ENCODE measurements around the gene GP2.

The GP2 gene

DNA sequence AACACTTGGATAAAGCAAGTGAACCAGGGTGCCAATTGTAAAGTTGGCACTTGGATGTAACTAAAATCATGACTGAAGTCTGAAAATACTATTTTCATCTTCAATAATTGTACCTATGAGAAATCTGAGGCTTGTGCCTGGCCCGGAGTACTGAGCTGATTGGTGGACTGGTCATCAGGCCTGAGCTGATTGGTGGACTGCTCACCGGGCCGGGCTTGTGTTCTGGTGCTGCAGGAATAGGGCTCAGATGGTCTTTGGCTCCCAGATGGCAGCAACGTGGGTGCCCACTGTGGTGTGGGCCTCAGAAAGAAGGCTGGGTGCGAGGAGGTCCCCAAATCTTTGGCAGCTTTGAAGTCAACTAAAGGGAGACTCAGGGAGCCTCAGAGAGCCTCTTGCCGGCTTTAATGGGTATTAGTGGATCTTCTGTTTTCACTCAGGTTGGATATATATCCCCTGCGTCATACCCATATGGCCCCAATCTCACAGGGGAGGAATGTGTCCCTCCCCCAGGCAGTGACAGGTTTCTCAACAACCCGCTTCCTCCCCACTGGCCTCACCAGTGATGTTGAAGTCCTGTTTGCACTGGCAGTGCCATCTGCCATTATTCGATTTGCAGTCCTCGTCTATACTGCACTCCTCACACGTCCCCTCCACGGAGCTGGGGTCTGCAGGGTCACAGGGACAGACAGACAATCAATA, 20.5 kb upstream of the GP2 start:
- no peaks in the 10 kb centered on the region for H3K4me1 ChIP-seq (ENCODE audit: control insufficient read depth, insufficient read depth, low read length)
- no peaks in the 10 kb centered on the region for H3K36me3 ChIP-seq (ENCODE audit: insufficient read depth, low read length)
- H3K9me3 ChIP-seq (replicated peaks; ENCODE audit: low read length) = no peaks in the 10 kb centered on the region
- H3K9ac ChIP-seq (ENCODE audit: low read depth, low read length) = no peak overlapping the region
- H3K4me3 ChIP-seq (ENCODE audit: low read length) = no peak overlapping the region
- no peaks in the 10 kb centered on the region for H3K27me3 ChIP-seq (ENCODE audit: control insufficient read depth, insufficient read depth, low read length)
- no peak overlapping the region for H3K4me2 ChIP-seq (ENCODE audit: low read length)

DNA sequence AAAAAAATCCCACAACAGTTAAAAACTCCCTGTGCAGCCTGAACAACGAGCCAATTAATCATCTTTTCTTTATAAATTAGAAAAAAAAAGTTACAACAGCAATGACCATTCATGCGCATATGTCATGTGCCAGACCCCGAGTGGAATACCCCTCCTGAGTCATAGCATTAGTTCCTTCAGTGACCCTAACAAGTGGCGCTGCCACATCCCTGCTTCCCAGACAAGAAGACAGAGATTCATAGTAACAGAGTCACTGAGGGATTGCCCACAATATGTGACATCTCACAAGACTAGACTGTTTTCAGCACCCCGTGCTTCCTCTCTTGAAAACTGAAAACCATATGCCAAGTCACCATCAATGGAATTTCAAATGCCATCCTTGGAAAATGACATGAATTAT, 17.3 kb upstream of the GP2 start:
- H3K9ac ChIP-seq (ENCODE audit: low read depth, low read length) = no peak overlapping the region
- no peaks in the 10 kb centered on the region for H3K36me3 ChIP-seq (ENCODE audit: insufficient read depth, low read length)
- H3K4me3 ChIP-seq (ENCODE audit: low read length) = no peak overlapping the region
- H3K9me3 ChIP-seq (replicated peaks; ENCODE audit: low read length) = no peaks in the 10 kb centered on the region
- H3K4me1 ChIP-seq (ENCODE audit: control insufficient read depth, insufficient read depth, low read length) = no peaks in the 10 kb centered on the region
- H3K4me2 ChIP-seq (ENCODE audit: low read length) = no peak overlapping the region
- no peaks in the 10 kb centered on the region for H3K27me3 ChIP-seq (ENCODE audit: control insufficient read depth, insufficient read depth, low read length)

DNA sequence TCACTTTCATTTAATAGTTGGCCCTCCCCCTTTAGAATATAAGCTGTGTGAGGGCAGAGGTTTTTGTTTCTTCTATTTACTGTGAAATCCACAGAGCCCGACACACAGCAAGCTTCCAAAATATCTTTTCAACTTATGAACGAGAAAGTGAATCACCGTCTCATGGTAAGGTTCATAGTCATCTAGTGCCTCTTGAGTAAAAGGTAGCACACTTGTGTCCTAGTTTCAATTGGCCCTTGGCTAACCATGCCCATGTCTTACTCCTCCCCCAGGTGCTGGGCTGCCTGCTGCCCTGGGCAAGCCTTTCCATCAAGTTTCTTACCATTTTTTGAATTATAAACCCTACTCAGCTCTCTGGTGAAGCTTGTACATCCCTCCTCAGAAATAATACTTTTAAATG, 12.4 kb upstream of the GP2 start:
- H3K9me3 ChIP-seq (replicated peaks; ENCODE audit: low read length) = no peaks in the 10 kb centered on the region
- H3K4me3 ChIP-seq (ENCODE audit: low read length) = no peak overlapping the region
- H3K27me3 ChIP-seq (ENCODE audit: control insufficient read depth, insufficient read depth, low read length) = no peaks in the 10 kb centered on the region
- no peak overlapping the region for H3K9ac ChIP-seq (ENCODE audit: low read depth, low read length)
- no peak overlapping the region for H3K4me2 ChIP-seq (ENCODE audit: low read length)
- no peaks in the 10 kb centered on the region for H3K36me3 ChIP-seq (ENCODE audit: insufficient read depth, low read length)
- no peaks in the 10 kb centered on the region for H3K4me1 ChIP-seq (ENCODE audit: control insufficient read depth, insufficient read depth, low read length)

DNA sequence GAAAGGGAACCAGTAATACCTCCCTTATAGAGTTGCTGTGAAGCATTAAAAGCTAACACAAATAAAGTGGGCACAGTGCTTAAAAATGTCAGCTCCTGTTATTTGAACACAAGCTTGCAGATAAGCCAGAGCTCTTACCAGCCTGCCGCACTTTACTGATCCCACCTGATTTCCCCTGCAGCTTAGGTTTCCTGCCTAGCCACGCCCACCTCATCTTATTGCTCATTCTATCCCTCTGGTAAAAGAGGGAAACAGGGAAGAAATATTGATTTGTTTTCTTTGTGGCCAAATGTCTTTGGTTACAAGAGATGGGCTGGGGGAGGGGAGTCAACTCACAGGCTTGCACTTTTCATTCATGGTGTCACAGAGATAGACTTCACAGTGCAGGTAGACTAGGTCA, 9.6 kb upstream of the GP2 start:
- no peak overlapping the region for H3K4me2 ChIP-seq (ENCODE audit: low read length)
- no peaks in the 10 kb centered on the region for H3K36me3 ChIP-seq (ENCODE audit: insufficient read depth, low read length)
- no peaks in the 10 kb centered on the region for H3K4me1 ChIP-seq (ENCODE audit: control insufficient read depth, insufficient read depth, low read length)
- no peaks in the 10 kb centered on the region for H3K27me3 ChIP-seq (ENCODE audit: control insufficient read depth, insufficient read depth, low read length)
- H3K9me3 ChIP-seq (replicated peaks; ENCODE audit: low read length) = no peaks in the 10 kb centered on the region
- H3K4me3 ChIP-seq (ENCODE audit: low read length) = no peak overlapping the region
- no peak overlapping the region for H3K9ac ChIP-seq (ENCODE audit: low read depth, low read length)

DNA sequence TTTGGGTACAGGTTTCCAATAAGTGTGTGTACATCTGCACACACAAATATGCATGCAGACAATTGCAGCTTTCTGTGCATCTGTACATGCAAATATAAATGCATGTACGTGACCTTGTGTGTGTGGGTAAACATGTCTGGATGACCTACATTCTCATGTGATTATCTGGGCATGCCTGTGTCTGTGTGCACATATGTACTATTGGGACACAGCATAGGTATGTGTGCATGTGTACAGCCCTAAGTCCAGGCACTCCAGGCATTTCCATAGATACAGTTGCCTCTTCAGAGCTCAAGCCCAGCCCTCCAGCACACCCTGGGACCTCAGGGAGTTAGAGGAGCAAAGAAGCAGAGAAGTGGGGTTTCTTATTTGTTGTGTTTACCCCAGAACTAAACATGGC, 7.1 kb upstream of the GP2 start:
- Histone ChIP-seq H3K4me1 (ENCODE audit: control insufficient read depth, insufficient read depth, low read length) (no peaks in the 10 kb centered on the region), H3K27me3 (ENCODE audit: control insufficient read depth, insufficient read depth, low read length) (no peaks in the 10 kb centered on the region), H3K9ac (ENCODE audit: low read depth, low read length) (no peak overlapping the region), H3K4me3 (ENCODE audit: low read length) (no peak overlapping the region), H3K36me3 (ENCODE audit: insufficient read depth, low read length) (no peaks in the 10 kb centered on the region), H3K4me2 (ENCODE audit: low read length) (no peak overlapping the region), H3K9me3 (replicated peaks; ENCODE audit: low read length) (no peaks in the 10 kb centered on the region)

DNA sequence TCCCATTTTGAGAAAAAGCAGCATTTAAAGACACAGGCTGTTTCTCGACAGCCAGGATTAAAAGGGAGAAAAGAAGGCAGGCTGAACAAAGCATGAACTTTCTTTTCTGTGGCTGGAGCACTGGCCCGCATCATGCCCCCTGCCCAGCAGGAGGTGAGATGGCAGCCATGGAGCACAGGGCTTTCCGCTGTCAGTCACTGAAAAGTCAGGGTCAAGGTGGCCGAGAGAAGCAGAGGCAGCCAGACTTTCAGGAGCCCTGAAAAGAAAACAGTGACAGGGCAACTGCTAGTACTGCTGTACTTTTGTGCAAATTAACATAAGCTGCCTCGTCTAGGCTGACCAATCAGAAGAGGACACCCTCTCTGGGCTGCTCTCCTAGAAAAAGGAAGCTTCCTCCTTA, 5.8 kb upstream of the GP2 start:
- H3K9me3 ChIP-seq (replicated peaks; ENCODE audit: low read length) = no peaks in the 10 kb centered on the region
- no peak overlapping the region for H3K4me2 ChIP-seq (ENCODE audit: low read length)
- no peak overlapping the region for H3K9ac ChIP-seq (ENCODE audit: low read depth, low read length)
- no peaks in the 10 kb centered on the region for H3K36me3 ChIP-seq (ENCODE audit: insufficient read depth, low read length)
- H3K27me3 ChIP-seq (ENCODE audit: control insufficient read depth, insufficient read depth, low read length) = no peaks in the 10 kb centered on the region
- H3K4me3 ChIP-seq (ENCODE audit: low read length) = no peak overlapping the region
- H3K4me1 ChIP-seq (ENCODE audit: control insufficient read depth, insufficient read depth, low read length) = no peaks in the 10 kb centered on the region

DNA sequence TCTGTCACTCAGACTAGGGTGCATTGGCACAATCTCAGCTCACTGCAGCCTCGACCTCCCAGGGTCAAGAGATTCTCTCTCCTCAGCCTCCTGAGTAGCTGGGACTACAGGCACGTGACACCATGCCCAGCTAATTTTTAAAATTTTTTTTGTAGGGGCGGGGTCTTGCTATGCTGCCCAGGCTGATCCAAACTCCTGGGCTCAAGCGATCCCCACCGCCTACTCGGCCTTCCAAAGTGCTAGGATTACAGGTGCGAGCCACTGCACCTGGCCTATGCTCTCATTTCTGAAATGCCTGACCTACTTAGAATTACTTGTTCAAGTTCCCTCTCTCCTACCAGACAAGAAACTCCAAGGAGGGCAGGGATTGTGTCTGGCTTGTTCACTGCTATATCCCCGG, 5.1 kb upstream of the GP2 start:
- Histone ChIP-seq H3K4me1 (ENCODE audit: control insufficient read depth, insufficient read depth, low read length) (no peaks in the 10 kb centered on the region), H3K9ac (ENCODE audit: low read depth, low read length) (no peak overlapping the region), H3K27me3 (ENCODE audit: control insufficient read depth, insufficient read depth, low read length) (no peaks in the 10 kb centered on the region), H3K9me3 (replicated peaks; ENCODE audit: low read length) (no peaks in the 10 kb centered on the region), H3K4me3 (ENCODE audit: low read length) (no peak overlapping the region), H3K36me3 (ENCODE audit: insufficient read depth, low read length) (no peaks in the 10 kb centered on the region), H3K4me2 (ENCODE audit: low read length) (no peak overlapping the region)

DNA sequence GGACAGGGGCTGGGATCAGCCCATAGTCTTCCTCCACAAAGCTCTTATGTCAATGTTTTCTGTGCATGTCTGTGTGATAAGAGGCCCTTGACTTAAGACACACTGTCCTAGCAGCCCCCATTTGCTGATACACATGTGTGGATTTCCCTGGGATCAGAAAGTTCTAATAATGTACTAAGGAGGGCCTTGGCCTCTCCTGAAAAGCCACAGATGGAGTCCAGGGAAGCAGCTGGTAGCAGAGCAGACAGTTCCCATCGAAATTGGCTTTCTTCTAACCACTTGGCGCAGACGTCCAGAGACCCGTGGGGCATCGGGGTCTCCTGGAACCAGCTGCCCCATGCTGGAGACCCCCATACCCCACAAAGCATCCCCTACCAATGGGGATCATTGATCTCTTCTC, 4.3 kb upstream of the GP2 start:
- no peaks in the 10 kb centered on the region for H3K36me3 ChIP-seq (ENCODE audit: insufficient read depth, low read length)
- H3K4me1 ChIP-seq (ENCODE audit: control insufficient read depth, insufficient read depth, low read length) = no peaks in the 10 kb centered on the region
- H3K9me3 ChIP-seq (replicated peaks; ENCODE audit: low read length) = no peaks in the 10 kb centered on the region
- no peak overlapping the region for H3K4me3 ChIP-seq (ENCODE audit: low read length)
- H3K27me3 ChIP-seq (ENCODE audit: control insufficient read depth, insufficient read depth, low read length) = no peaks in the 10 kb centered on the region
- H3K4me2 ChIP-seq (ENCODE audit: low read length) = no peak overlapping the region
- H3K9ac ChIP-seq (ENCODE audit: low read depth, low read length) = no peak overlapping the region

DNA sequence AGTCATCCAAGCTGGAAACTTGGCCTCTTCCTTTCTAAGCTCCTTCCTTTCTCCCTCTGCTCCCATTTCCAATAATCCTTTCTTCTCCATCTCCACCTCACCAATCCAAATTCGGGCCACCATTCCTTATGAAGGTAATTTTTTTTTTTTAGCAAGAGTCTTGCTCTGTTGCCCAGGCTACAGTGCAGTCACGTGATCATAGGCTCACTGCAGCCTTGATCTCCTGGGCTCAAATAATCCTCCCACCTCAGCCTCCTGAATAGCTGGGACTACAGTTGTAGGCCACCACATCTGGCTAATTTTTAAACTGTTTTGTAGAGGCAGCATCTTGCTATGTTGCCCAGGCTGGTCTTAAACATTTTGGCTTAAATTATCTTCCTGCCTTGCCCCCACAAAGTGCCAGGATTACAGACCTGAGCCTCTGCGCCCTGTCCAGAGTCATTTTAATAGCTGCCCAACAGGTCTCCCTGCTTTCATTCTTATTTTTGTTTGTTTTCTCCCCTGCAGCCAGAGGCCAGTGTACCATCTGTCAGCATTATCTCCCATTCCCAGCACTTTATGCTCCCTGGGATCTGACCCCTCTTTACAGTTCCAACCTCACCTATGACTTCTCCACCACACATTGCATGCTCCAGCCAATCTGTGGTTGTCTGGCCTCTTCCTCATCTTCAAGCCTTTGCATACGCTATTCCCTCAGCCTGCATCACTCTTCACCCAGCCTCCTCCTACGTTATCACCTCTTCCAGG, 2.3 kb upstream of the GP2 start:
- no peaks in the 10 kb centered on the region for H3K4me1 ChIP-seq (ENCODE audit: control insufficient read depth, insufficient read depth, low read length)
- no peak overlapping the region for H3K4me2 ChIP-seq (ENCODE audit: low read length)
- no peaks in the 10 kb centered on the region for H3K9me3 ChIP-seq (replicated peaks; ENCODE audit: low read length)
- H3K27me3 ChIP-seq (ENCODE audit: control insufficient read depth, insufficient read depth, low read length) = no peaks in the 10 kb centered on the region
- H3K9ac ChIP-seq (ENCODE audit: low read depth, low read length) = no peak overlapping the region
- H3K4me3 ChIP-seq (ENCODE audit: low read length) = no peak overlapping the region
- H3K36me3 ChIP-seq (ENCODE audit: insufficient read depth, low read length) = no peaks in the 10 kb centered on the region

DNA sequence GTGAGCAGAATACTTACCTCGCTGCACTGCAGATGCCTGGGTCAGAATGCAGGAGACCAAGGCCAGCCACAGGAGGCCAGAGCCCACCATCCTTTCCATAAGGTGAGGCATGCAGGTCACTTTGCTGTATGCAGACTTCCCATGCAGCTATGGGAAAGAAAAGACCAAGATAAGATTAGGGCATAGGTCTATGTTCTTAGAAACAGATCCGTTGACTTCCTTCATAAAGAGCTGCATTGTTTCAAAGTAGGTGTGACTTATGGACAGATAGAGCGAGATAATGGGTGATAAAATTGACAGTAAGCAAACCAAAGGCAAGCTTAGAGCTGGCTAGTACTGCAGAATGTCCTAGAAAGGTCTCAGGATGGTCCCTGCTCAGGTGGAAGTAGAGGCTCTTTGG, 992 bp downstream of the GP2 start:
- Histone ChIP-seq H3K4me1 (ENCODE audit: control insufficient read depth, insufficient read depth, low read length) (no peaks in the 10 kb centered on the region), H3K36me3 (ENCODE audit: insufficient read depth, low read length) (no peaks in the 10 kb centered on the region), H3K4me3 (ENCODE audit: low read length) (no peak overlapping the region), H3K4me2 (ENCODE audit: low read length) (no peak overlapping the region), H3K9me3 (replicated peaks; ENCODE audit: low read length) (no peaks in the 10 kb centered on the region), H3K9ac (ENCODE audit: low read depth, low read length) (no peak overlapping the region), H3K27me3 (ENCODE audit: control insufficient read depth, insufficient read depth, low read length) (no peaks in the 10 kb centered on the region)

DNA sequence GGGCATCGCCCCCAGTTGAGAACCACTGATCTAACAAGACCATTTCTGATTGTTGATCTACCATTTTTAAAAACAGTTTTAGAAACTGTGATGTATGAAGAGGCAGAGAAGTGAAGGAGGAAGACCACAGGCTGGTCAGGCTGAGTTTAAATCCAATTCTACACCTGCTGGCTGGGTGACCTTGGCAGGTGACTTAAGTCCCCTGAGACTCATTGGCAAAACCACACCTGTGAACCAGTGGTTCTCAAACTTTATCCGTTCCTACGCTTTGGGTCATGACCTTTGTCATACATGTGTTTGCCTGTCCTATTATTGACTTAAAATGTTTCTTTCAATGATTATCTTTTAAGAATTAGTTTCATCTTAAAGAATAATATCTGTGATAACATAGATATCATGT, 2.3 kb downstream of the GP2 start:
- Histone ChIP-seq H3K9me3 (replicated peaks; ENCODE audit: low read length) (no peaks in the 10 kb centered on the region), H3K36me3 (ENCODE audit: insufficient read depth, low read length) (no peaks in the 10 kb centered on the region), H3K4me2 (ENCODE audit: low read length) (no peak overlapping the region), H3K27me3 (ENCODE audit: control insufficient read depth, insufficient read depth, low read length) (no peaks in the 10 kb centered on the region), H3K4me1 (ENCODE audit: control insufficient read depth, insufficient read depth, low read length) (no peaks in the 10 kb centered on the region), H3K4me3 (ENCODE audit: low read length) (no peak overlapping the region), H3K9ac (ENCODE audit: low read depth, low read length) (no peak overlapping the region)

DNA sequence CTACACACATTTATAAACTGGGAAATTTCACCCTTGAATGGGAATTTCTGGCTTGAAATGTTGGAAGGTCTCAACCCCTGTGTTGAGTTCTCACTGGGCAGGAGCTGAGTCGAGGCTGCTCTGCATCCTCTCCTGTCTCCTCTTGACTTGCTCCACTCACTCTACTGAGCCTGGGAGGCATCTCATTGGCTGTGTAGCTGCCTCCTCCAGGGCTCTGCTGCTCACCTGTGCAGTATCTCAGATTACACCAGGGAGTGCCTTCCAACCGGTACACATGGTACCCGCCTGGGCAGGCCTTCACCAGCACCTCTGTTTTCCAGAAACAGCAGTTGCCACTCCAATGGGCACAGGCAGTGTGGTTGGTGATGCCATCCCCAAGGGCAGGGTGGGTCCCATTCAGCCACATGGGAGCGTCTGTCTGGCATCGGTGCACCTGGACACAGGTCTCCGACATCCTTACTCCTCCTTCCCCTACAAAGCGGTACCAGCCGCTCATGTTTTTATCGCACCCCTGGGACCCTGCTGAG, 3.7 kb downstream of the GP2 start:
- no peaks in the 10 kb centered on the region for H3K9me3 ChIP-seq (replicated peaks; ENCODE audit: low read length)
- H3K4me1 ChIP-seq (ENCODE audit: control insufficient read depth, insufficient read depth, low read length) = no peaks in the 10 kb centered on the region
- no peak overlapping the region for H3K4me2 ChIP-seq (ENCODE audit: low read length)
- no peak overlapping the region for H3K9ac ChIP-seq (ENCODE audit: low read depth, low read length)
- no peaks in the 10 kb centered on the region for H3K27me3 ChIP-seq (ENCODE audit: control insufficient read depth, insufficient read depth, low read length)
- no peaks in the 10 kb centered on the region for H3K36me3 ChIP-seq (ENCODE audit: insufficient read depth, low read length)
- H3K4me3 ChIP-seq (ENCODE audit: low read length) = no peak overlapping the region
